Glutamatergic neuron (in vitro differentiated cells): ENCODE measurements around the gene COX6A2. TPM values are rescaled to one million over a fixed set of nuclear protein-coding genes. Genes with fewer than 3 reads are reported as not detected.
A peak's percentile ranks its signal among the peaks of the same experiment; 100 is the strongest.

Experiments used
- DNase-seq: peaks from one replicate; pipeline ENCODE4 v3.0.0; 2022
- H3K27ac Mint-ChIP-seq: one replicate; pipeline ENCODE4 v1.8.0; 2020; ENCODE audit warnings: mild to moderate bottlenecking, mixed read lengths, inconsistent platforms; ENCODE audit not compliant: unreplicated experiment
- H3K27me3 Mint-ChIP-seq: one replicate; pipeline ENCODE4 v1.8.0; 2020; ENCODE audit warnings: mild to moderate bottlenecking, moderate library complexity, mixed read lengths, inconsistent platforms; ENCODE audit not compliant: unreplicated experiment
- H3K36me3 Mint-ChIP-seq: one replicate; pipeline ENCODE4 v1.8.0; 2020; ENCODE audit warnings: mild to moderate bottlenecking, mixed read lengths, inconsistent platforms; ENCODE audit not compliant: unreplicated experiment
- H3K4me1 Mint-ChIP-seq: one replicate; pipeline ENCODE4 v1.8.0; 2020; ENCODE audit warnings: mild to moderate bottlenecking, low read depth, mixed read lengths, inconsistent platforms; ENCODE audit not compliant: unreplicated experiment
- H3K4me3 Mint-ChIP-seq: one replicate; pipeline ENCODE4 v1.8.0; 2020; ENCODE audit warnings: mild to moderate bottlenecking, mixed read lengths, inconsistent platforms; ENCODE audit not compliant: unreplicated experiment
- H3K9me3 Mint-ChIP-seq: one replicate; pipeline ENCODE4 v1.8.0; 2020; ENCODE audit warnings: mild to moderate bottlenecking, moderate library complexity, mixed read lengths, inconsistent platforms; ENCODE audit not compliant: unreplicated experiment
- total RNA-seq: library from RNA; stranded (reverse); fragmentation: NEBNext Ultra II Directional; extraction: Animal tissue kit (Norgen Biotek cat#: 25700); gene quantifications from one replicate; pipeline ENCODE4 v1.2.1, GENCODE V29; 2021; ENCODE audit not compliant: unreplicated experiment
- TF ChIP-seq, protein P1 (sequence below): fragments of 200-600 bp; sonication (generic); IDR thresholded peaks from one replicate; pipeline ENCODE4 v1.5.0; 2021; ENCODE audit not compliant: partially characterized antibody, unreplicated experiment

Gene COX6A2
- total RNA-seq, 1 donor from 2014 or later, result not detected

DNA sequence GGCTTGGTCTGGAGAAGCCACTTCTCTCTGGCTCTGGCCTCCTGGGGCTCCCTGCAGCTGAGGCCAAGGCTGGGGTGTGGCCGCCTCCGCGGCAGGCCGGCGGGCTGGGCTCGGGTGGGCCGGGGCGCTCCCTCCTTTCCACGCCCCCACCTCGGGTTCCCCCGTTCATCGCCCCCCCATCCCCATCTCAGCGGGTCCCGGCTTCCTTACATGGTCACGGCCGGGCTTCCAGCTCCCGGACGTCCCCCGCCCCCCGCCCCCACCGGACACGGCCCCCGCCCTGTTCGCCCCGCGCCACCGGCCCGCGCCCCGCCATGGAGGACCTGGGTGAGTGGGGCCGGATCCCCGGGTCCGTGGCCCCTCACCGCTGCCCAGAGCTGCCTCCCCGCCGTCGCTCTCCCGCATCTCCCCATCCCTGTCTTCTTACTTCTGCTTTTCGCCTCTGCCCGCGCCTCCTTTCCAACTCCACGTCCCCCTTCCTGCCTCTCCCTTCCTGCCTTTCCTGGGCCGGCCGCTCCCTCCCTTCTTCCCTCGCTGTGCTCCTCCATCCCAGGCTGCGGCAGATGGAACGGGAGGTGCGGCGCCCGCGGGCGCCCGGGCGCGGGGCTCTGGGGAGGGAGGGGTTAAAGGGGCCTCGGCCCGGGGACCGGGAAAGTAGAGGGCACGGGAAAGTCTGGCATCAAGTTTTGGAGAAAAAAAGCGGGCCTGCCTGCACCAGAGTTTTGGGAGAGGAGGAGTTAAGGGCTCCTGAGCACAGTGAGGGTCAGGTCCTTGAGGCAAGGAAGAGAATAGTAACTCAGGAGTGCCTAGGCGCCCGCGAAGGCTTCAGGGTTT lies 43.9 kb upstream of the COX6A2 start, which contains the start of gene TGFB1I1:
TSS of gene TGFB1I1 (plus strand) at position 278 of the 834 bp plus-strand sequence. CDS start at position 315, 37 bp downstream.
- Mint-ChIP-seq H3K4me1 (peaks cover 8% of the 10 kb centered on the region), H3K27ac (peak within 1 kb of the TSS; percentile 74), H3K4me3 (peak within 1 kb of the TSS; percentile 86), H3K36me3 (peaks cover 4% of the 10 kb centered on the region), H3K9me3 (peaks cover 7% of the 10 kb centered on the region), H3K27me3 (peaks cover 22% of the 10 kb centered on the region)
- TF ChIP-seq, protein P1, sequence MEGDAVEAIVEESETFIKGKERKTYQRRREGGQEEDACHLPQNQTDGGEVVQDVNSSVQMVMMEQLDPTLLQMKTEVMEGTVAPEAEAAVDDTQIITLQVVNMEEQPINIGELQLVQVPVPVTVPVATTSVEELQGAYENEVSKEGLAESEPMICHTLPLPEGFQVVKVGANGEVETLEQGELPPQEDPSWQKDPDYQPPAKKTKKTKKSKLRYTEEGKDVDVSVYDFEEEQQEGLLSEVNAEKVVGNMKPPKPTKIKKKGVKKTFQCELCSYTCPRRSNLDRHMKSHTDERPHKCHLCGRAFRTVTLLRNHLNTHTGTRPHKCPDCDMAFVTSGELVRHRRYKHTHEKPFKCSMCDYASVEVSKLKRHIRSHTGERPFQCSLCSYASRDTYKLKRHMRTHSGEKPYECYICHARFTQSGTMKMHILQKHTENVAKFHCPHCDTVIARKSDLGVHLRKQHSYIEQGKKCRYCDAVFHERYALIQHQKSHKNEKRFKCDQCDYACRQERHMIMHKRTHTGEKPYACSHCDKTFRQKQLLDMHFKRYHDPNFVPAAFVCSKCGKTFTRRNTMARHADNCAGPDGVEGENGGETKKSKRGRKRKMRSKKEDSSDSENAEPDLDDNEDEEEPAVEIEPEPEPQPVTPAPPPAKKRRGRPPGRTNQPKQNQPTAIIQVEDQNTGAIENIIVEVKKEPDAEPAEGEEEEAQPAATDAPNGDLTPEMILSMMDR, result no peak
- peak; percentile 77 for DNase-seq

DNA sequence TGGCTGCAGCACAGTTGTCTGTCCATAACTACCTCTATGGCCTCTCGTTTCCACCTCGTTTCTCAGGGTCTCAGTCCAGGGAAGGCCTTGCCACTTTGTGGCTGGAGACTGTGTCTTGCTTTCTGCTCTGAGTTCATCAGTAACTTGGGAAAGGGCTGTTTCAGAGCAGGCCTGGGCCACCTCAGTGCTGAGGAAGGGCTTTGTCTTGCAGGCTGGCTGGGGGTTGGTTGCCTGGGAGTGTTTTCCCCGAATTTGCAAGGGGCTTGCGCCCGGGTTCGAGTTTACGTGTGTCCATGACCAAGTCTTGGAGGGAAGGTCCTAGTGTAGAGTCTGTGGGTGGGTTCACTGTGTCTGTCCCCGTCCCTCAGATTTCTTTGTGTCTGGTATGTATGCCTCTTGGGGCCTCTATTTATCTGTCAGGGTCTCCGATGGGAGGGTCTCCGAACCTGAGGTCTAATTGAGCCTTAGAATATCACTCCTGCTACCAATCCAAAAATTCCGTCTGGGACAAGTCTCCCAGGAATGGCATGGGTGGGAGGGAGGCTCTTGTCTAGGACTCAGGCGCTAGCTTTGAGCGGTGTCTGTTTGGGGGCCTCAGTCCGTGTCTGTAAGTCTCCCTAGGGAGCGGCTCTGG lies 43.2 kb upstream of the COX6A2 start:
- Mint-ChIP-seq H3K9me3 (peaks cover 7% of the 10 kb centered on the region), H3K27ac (peak overlapping the region; percentile 74)

DNA sequence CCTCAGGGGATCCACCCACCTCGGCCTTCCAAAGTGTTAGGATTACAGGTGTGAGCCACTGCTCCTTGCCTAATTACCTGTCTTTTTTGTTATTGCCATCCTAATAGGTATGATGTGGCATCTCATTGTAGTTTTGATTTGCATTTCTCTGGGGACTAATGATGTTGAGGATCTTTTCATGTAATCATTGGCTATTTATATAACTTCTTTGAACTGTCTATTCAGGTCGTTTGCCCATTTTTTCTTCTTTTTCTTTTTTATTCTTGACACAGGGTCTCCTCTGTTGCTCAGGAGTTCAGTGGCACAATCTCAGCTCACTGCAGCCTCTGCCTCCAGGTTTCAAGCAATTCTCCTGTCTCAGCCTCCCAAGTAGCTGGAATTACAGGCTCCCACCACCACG lies 42.5 kb upstream of the COX6A2 start:
- peaks cover 17% of the 10 kb centered on the region for H3K27me3 Mint-ChIP-seq
- DNase-seq, result no peak
- H3K4me1 Mint-ChIP-seq, result peaks cover 8% of the 10 kb centered on the region
- H3K27ac Mint-ChIP-seq, result no peak overlapping the region
- TF ChIP-seq, protein P1, result no peak
- peaks cover 7% of the 10 kb centered on the region for H3K9me3 Mint-ChIP-seq
- peaks cover 4% of the 10 kb centered on the region for H3K36me3 Mint-ChIP-seq
- peak overlapping the region; percentile 85 for H3K4me3 Mint-ChIP-seq

More for the DNA sequence above, 43.2 kb upstream of the COX6A2 start:
- TF ChIP-seq, protein P1, result no peak
- peaks cover 4% of the 10 kb centered on the region for H3K36me3 Mint-ChIP-seq
- peaks cover 8% of the 10 kb centered on the region for H3K4me1 Mint-ChIP-seq
- peaks cover 21% of the 10 kb centered on the region for H3K27me3 Mint-ChIP-seq
- peak overlapping the region; percentile 85 for H3K4me3 Mint-ChIP-seq
- no peak for DNase-seq

DNA sequence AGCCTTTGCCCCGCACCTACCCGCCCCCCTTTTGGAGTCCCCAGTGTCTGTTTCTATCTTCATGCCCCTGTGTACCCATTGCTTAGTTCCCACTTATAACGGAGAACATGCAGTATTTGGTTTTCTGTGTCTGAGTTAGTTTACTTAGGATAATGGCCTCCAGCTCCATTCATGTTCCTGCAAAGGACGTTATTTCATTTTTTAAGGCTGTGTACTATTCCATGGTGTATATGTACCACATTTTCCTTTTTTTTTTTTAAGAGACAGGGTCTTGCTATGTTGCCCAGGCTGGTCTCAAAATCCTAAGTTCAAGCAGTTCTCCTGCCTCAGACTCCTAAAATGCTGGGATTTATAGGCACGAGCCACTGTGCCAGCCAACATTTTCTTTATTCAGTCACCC lies 39.7 kb upstream of the COX6A2 start:
- H3K36me3 Mint-ChIP-seq, result peaks cover 4% of the 10 kb centered on the region
- no peak overlapping the region for H3K4me3 Mint-ChIP-seq
- H3K27ac Mint-ChIP-seq, result no peak overlapping the region
- H3K27me3 Mint-ChIP-seq, result peaks cover 9% of the 10 kb centered on the region
- peaks cover 4% of the 10 kb centered on the region for H3K9me3 Mint-ChIP-seq
- peaks cover 8% of the 10 kb centered on the region for H3K4me1 Mint-ChIP-seq
- TF ChIP-seq, protein P1, result no peak
- no peak for DNase-seq
